Medulla oblongata (tissue), 1 donor: ENCODE measurements around the gene LIME1.

Source experiments
- DNase-seq: peaks from one replicate; pipeline ENCODE4 v3.0.0-alpha.2; 2015; ENCODE audit errors: extremely low spot score

The LIME1 gene

DNA sequence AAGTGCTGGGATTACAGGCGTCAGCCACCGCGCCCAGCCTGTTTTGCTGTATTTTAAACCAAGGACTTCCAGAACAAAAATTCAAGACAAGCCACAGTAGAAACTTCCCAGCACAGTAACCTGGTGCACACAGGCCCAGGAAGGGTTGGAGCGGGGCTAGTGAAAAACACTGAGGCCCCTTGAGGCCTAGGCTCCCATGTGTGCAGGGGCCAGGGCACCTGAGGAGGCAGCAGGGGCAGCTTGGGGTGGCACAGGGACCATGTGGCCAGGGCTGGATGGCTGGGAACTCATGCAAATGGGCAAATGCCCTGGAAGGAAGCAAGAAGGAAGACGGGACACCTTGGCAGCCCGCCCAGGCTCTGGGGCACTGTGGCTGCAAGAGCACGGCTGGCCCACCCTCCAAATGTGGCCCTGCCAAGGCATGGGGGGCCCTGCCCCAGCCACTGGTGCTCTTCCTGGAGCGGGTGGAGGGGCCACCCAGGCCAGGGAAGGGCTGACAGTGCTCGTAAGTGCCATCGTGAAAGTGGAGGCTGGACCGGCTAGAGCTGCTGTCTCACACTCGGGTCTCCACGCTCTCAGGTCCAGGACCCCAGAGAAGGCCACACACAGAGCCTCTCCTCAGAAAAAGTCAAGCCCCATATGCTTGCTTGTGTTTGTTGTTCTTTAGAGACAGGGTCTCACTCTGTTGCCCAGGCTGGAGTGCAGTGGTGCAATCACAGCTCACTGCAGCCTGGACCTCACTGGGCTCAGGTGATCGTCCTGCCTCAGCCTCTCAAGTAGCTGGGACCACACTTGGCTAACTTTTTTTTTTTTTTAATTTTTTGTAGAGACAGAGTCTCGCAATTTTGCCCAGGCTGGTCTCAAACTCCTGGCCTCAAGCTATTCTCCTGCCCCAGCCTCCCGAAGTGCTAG lies 13.4 kb downstream of the LIME1 start:
- DNase-seq: peak; percentile 31

DNA sequence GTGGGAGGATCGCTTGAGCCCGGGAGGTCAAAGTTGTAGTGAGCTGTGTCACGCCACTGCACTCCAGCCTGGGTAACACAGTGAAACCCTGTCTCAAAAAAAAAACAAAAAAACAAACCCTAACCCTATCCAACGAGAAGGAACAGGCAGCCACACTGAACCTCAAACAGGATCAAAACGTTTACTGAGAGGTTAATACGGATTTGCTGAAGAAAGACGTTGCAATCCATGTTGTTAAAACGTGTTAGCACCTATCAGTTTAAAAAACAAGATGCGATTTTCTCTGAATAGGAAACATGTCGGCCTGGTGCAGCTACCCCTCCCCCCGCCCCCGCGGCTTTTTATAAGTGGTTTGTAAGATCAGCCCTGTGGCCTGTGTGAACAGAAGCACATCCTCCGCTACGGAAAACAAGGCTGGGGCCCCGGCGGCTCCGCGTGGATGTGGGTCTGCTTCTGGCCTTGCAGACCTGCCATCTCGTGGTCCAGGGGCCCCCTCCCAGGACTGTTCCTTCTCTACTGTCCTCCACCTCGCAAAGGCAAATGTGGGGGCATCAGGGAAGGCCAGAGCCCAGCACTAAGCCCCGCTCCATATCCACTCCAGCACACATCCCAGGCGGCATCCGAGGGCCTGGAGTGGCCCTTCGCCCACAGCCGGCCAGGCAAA lies 14.5 kb downstream of the LIME1 start:
- no peak for DNase-seq

DNA sequence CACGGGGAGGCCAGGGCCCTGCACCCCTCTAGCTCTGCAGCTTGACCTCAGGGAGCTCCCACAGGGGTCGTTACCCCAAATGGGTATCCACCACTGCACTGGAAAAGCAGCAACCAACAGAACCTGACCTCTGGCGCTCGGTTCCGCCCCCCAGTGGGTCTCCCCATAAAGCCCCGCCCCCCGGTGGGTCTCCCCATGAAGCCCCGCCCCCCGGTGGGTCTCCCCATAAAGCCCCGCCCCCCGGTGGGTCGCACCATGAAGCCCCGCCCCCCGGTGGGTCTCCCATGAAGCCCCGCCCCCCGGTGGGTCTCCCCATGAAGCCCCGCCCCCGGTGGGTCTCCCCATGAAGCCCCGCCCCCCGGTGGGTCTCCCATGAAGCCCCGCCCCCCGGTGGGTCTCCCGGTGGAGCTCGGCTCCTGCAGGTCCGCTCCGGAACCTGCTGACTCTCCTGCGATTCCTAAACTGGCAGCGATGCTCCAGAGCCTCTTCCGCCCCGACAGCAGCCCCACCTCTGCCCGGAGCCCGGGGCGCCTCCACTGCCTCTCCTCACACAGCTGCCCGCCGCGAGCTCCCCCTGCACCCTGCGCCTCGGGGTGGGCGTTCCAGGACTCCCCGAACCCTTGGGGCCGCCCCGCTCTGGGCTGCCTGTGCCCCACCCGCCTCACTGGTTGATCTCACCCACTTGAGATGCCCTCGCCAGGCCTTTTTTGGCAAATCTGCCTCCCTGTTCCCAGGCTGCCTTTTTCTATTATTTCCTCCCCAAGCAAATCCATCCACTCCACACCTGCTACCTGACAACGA lies 15.2 kb downstream of the LIME1 start:
- no peak for DNase-seq

DNA sequence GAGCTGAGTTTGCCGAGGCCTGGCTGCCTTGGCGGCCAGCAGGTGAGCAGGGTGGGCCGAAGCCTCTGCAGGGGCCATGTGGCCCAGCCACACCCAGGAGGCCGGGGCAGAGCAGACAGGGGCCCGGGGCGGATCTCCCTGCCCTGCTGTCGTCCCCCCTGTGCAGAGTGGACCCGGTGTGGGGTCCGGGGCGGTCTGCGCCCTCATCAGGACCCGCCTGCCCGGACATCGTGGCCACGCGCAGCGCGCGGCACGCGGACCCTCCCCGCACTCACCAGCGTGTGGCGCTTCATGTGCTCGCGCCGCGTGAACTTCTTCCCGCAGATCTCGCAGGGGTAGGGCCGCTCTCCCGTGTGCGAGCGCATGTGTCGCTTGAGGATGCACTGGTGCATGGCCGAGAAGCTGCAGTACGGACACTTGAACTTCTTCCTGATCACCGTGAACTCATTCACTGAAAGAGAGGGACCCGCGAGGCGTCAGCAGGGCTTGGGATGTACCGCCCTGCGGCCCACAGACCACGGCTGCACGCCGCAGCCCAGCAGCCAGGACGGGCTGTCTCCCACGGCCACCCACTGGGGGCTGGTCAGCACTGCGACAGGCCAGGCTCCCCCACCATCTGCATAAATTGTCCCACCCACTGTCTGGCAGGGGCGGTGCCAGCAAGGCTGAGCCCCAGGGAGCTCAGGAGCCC lies 16.1 kb downstream of the LIME1 start:
- no peak for DNase-seq

DNA sequence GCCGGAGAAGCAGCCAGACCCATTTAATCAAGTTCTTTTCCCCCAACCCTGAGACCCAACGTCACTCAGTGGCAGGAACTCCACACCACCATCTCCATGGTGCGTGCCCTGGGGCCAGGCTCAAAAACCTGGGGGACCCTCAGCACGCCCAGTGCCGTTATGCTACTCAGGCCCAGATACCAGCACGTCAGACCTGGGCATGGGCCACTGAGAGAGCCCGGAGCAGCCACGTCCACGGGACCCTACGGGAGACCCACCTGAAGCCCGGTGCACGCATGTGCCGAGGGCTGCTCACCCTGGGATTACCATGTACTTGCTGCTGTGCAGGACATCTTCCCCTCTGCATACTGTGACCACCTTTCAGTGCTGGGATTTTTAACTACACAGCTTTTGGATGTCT lies 16.9 kb downstream of the LIME1 start:
- DNase-seq: no peak

DNA sequence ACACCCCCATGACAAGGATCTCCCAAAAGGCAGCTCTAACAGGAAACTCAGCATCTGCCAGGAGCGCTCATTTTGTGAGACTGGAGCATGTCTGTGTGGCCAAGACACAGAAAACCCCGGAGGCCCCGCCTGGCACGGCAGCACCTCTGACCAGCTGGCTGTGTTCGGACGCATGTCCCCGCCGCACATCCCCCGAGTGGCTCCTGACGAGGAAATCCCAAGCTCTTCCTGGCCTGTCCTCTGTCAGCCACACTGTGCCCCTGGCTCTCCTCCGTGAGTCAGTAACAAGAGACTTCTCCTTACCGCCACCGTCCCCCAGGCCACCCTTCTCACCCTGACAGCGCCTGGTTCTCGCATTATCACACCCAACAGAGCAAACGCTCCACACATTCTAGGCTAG lies 17.5 kb downstream of the LIME1 start:
- DNase-seq: no peak

DNA sequence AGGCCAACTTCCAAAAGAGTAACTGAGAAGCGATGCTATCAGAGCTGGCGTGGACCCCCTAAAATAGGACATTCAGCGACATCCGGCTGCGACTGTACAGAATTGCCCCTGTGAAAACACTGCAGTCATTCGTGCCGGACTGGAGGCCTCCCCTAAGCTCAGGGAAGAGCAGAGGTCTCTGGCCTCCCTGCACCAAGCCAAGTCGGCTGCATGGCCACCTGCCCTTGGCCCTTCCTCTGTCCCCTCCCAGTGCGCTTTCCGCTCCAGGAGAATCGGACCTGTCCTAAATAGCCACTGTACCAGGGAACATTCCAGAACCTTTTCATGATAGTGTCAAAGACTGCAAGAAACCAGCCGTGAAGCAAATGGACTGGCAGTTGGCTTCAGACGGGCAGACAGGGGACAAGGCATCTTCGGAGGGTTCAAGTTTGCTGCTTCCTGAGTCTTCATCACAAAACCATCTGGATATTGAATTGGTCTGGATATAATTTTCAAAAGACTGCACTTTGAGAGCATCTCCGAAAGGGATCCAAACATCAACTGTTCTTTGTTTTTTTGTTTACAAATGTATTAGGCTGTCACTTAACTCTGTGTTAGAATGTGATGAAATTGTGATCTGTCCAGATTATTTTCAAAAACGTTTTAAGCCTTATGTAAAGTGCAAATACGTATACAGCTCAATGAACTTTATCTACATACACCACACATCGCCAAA lies 19.6 kb downstream of the LIME1 start:
- DNase-seq: no peak

DNA sequence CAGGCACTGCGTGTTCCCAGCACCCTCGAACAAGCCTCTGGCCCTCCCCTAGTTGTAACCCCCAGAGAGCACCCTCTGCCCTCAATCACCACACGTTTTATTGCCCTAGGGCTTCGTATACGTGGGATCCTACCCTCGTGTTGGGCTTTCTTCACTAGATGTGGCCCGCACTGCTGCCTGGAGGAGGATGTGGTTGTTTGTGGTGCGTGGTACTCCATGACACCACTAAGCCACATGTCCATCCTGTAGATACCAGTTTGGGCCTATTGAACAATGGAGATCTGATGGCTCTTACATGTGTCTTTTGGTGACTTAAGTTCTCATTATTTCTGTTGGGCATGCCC lies 20.2 kb downstream of the LIME1 start:
- no peak for DNase-seq

DNA sequence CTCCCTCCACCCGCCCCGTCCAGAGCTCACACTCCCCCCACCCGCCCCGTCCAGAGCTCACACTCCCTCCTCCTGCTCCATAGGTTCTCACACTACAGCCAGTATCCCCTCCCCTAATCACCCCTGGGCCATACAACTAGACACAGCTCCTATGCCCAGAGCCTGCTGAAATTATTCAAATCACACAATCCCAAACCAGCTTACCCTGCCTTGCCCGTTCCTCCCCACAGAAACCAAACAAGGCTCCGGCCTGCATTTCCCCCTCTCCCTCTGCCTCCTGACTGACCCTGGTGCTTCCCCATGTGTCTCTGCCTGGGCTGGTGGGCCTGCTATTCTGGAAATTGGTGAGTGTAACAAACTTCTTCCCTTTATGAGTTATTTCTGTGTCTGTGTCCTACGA lies 21.7 kb downstream of the LIME1 start:
- no peak for DNase-seq

DNA sequence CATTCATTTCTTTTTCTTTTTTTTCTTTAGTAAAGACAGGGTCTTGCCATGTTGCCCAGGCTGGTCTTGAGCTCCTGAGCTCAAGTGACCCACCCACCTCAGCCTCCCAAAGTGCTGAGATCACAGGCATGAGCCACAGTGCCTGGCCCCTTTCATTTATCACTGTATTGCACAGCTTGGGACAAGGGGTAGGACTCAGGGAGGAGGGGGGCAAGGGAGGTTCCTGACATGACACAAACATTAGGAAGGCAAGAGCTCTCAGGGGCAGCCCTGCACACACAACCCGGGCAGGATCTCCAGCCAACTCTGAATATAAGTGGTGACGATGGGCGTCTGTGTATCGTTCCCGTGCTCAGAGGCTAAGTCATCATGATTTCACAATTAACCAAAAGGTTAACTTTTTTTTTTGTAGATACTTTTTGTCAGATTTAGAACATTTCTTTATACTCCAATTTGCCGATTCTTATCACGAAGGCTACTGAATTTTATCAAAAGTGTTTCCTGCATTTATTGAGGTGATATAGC lies 23.0 kb downstream of the LIME1 start:
- DNase-seq: no peak

DNA sequence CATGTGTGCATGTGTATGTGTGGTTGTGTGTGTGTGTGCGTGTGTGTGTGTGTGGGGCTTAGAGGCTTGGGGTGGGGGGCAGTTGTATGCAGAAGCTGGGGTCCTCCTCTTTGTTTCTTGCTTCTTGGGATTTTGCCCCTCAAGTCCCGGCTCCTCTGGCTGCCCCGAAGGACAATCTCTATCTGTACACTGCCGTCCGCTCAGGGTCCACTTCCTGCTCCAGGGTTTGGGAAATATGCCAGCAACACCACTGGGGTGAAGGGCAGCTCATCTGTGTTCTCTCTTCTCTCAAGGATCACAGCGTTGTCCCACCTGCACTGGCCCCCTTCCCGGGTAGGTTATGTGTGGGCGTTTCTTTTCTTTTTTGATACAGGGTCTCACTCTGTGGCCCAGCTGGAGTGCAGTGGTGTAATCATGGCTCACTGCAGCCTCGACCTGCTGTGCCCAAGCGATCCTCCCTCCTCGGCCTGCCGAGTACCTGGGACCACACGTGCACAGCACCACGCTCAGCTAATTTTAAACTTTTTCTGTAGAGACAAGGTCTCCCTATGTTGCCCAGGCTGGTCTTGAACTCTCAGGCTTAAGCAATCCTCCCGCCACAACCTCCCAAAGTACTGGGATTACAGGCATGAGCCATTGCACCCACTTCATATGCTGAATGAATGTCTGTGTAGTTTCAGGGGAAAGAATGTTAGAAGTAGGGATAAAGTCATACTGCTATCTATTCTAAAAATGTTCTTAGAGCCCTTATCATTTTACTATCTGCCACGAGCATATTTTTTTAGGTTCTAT lies 28.8 kb downstream of the LIME1 start:
- no peak for DNase-seq

DNA sequence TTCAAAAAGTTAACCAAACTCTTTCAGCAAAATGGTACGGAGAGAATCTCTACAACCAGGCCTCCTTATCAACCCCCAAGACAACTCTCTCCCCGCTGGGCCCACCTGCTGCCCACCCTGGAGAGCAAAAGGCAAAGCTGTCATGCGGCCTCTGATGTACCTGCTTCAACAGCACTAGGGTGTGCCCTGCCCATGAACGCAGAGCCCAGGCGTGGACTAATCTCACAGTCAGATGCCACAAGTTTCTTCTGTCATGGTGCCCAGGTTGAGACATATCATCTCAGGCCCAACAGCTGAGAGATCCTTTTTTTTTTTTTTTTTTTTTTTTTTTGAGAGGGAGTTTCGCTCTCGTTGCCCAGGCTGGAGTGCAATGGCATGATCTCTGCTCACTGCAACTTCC lies 29.4 kb downstream of the LIME1 start:
- DNase-seq: no peak

DNA sequence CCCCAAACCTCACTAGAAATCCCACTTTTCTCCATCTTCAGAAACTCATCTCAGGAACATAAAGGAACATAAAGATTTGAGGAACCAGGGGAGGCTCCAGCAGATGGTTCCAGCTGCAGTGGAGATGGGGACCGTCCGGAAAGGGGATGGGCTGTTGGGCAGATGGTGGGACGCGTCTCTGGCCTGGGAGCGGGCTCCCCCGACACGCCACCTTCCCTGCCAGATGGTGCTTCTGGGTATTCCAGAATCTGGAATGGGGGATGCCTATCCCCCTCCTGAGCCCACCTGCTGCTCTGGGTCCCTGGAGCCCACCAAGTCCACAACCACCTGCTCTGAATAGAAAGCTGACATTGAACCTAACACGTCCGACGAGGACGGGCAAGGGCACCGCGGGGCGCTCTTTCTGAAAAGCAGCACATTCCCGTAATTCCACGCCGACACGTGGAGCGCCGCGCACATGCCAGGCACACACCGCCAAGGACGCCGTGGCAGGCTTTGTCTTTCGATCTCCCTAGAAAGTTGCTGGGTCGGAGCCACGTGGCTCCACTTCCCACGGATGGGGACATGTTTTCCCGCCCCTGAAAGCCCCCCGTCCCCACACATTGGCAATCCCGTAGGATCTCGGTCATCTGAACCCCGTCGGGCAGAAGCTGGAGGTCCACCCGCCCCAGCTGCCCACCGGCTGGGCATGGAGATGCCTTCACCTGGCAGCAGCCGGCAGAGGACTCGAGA lies 30.4 kb downstream of the LIME1 start:
- no peak for DNase-seq

DNA sequence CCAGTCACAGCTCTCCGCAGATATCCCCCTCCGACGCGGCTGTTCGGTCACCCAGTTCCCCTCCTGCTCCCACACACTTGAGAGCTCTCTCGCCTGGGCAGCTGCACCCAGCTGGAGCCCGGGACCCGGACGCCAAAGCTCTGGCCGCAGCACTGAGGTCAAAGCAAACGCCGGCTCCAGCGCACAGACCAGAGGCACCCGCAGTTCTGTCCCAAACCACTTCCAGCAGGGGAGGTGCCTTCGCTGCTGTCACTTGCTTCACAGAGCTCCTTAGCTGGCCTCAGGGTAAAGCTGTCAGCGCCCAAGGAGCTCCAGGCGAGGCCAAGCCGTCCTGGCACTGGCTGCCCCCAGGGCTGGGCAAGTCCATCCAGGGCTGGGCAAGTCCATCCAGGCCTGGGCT lies 31.0 kb downstream of the LIME1 start:
- no peak for DNase-seq

DNA sequence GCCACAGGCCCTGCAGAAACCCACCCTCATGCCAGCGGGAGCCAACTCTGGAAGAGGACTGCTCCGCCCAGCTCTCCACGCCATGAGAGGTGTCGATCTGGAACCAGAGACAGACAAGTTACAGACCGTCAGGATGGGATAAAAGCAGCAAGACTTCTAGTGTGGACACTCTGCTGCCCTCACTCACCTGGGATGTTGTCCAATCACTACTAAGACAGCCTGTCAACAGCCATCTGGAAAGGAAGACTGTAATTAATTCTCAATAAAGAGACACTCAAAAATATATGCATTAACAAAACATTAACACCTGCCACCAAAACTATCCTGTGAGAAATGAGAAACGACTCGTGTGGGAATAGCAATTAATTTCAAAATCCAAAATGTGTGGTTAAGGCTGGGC lies 31.4 kb downstream of the LIME1 start:
- DNase-seq: no peak

DNA sequence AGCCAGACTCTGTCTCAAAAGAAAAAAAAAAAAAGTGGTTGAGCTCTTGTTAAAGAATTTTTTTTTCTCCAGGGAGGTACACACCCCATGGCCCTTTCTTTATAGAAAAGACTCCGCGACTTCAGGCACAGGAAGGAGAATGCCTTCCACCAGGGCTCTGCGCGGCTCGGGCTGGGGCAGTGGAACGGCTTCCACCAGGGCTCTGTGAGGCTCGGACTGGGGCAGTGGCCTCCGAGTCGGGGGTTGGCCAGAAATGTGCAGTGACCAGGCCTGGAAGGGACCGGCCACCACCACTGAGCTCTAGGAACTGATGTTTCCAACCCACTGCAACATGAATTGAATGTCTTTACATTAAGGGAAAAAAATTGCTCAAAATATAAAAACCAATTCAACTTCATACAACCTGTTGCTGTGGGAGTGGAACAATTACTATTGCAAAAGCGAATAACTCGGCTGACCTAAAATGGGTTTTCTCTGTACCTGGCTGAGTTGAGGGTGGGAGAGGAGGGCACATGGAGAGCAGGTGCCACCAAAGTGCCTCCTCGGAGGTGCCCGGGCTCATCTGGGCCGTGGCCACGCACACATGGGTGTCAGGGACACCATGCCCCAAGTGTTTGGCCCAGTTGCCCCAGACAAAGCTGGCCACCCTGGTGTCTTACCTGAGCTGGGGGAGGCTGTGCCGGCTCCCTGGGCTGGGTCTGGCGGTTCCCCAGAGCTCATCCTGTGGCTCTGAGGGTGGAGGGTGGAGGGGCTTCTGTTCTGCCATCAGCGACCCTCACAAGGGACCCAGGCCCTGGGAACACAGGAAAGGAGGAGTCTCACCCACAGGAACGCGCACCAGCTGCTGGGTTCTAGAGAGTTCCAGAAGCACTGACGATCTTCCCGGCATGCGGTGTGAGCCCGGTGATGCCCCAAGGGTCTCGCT lies 32.4 kb downstream of the LIME1 start:
- DNase-seq: no peak

DNA sequence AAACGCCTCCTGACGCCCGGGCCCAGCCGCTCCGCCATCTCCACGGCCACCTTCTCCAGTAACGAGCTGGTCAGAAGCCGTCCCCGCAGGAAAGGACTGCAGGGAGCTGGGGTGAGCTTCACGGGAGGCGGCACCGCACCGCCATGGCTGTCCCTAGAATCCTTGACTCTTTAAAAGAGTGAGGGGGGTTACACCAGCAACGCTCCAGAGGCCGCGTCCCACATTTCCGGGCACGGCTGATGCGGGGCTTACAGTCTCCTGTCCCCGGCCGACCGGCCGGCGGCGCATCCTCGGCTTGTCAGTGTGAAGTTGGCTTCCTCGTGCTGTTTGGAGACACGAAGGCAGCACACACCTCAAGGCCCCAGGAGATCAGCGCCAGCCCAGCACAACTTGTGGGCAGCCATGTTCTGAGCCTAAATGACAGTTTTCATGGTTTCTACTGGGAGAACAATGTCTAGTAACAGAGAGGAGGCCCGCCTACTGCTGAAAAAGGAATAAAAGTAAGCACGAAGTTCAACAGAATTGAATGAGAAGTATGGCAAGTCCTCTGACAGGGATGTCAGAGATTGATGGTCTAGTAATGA lies 33.5 kb downstream of the LIME1 start:
- no peak for DNase-seq

DNA sequence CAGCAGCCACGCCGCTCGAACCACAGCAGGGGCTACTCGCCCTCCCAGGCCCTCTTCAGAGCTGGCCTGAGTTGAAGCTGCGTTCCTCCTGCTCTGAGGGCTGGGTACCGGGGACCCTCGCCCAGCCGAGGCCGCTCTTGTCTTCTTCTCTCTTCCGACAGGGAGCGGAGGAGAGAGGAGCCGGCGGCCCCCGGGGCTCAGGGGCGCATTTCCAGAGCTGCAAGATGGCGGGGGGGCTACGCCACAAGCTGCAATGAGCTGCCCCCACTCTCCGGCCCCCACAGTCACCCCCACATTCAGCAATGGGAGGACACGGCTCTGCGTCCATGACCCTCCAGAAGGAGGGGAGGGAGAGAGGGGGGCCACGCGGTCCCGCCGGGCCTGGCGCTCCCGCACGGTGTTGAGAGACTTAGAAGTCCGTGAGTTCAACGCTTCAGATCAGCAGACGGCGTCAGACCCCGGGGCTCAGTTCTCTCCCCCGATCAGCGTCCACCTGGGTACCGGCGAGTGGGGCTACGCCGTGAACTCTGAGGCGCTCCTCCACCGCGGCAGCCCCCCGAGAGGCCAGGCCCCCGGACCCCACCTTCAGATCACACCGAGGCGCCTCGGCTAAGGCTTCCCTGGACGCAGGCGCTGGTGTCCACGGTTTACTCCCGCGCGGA lies 34.7 kb downstream of the LIME1 start:
- no peak for DNase-seq
